ENCODE data around the gene EI24. TPM values are rescaled to one million over a fixed set of nuclear protein-coding genes. Genes with fewer than 3 reads are reported as not detected.
"Not testable (repeated sequence)": the region's sequence is repeated elsewhere in the genome, so short reads cannot be mapped to it uniquely, and the experiment has no call there.

The EI24 gene
- 129 and 146 TPM in 2 replicates for total RNA-seq

DNA sequence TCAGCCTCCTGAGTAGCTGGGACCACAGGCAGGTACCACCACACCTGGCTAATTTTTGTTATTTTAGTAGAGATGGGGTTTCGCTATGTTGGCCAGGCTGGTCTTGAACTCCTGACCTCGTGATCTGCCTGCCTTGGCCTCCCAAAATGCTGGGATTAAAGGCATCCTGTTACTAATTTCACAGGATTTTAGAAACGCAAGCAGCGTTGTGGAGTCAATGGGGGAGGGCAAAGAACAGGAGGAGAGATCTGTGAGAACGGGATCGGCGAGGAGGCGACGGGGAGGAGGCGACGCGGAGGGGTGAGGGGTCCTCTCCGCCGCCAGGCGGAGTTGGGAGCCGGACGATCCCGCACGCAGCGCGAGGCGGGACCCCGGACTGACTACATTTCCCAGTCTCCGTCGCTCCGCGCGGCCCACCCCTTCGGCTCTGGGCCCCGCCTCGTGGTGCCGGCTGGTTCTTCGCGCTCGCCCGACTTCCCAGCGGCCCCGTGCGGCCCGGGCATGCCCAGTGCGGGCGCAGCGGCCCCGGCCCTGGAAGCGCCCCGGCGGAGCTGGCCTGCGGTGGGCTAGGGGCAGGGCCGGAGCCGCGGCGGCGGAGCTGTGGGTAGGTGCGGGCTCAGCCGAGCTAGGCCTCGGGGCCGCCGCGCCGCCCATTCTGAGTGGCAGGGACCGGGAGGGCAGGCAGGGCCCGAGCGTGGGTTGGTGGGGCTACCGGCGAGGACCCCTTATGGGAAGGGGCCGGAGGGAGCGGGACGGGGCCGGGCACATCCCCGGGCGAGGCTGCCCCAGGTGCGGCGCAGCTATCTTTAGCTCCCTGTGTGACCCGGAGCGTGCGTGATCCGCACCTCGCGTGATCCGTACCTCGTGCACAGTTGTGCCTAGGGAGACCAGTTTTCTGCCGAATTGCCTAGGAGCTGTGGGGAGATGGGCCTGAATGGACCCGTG lies at the start of gene EI24:
EI24 (plus strand) TSS at position 508 of the 945 bp plus-strand sequence. CDS start 3,051 bp downstream, outside the sequence.
- peak; percentile 57 for DNase-seq (ENCODE audit: low read depth)
- Histone ChIP-seq H3K4me3 (ENCODE audit: low read depth, low read length) (peak within 1 kb of the TSS; percentile 84), H3K27me3 (ENCODE audit: control insufficient read depth, insufficient read depth, low read length) (no peaks in the 10 kb centered on the region), H3K36me3 (ENCODE audit: control insufficient read depth, insufficient read depth, low read length) (no peaks in the 10 kb centered on the region)
- TF ChIP-seq, protein P1, sequence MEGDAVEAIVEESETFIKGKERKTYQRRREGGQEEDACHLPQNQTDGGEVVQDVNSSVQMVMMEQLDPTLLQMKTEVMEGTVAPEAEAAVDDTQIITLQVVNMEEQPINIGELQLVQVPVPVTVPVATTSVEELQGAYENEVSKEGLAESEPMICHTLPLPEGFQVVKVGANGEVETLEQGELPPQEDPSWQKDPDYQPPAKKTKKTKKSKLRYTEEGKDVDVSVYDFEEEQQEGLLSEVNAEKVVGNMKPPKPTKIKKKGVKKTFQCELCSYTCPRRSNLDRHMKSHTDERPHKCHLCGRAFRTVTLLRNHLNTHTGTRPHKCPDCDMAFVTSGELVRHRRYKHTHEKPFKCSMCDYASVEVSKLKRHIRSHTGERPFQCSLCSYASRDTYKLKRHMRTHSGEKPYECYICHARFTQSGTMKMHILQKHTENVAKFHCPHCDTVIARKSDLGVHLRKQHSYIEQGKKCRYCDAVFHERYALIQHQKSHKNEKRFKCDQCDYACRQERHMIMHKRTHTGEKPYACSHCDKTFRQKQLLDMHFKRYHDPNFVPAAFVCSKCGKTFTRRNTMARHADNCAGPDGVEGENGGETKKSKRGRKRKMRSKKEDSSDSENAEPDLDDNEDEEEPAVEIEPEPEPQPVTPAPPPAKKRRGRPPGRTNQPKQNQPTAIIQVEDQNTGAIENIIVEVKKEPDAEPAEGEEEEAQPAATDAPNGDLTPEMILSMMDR (IDR thresholded peaks at IDR 0.05; ENCODE audit: insufficient read depth, low read length, poor library complexity, severe bottlenecking): peak; percentile 67

DNA sequence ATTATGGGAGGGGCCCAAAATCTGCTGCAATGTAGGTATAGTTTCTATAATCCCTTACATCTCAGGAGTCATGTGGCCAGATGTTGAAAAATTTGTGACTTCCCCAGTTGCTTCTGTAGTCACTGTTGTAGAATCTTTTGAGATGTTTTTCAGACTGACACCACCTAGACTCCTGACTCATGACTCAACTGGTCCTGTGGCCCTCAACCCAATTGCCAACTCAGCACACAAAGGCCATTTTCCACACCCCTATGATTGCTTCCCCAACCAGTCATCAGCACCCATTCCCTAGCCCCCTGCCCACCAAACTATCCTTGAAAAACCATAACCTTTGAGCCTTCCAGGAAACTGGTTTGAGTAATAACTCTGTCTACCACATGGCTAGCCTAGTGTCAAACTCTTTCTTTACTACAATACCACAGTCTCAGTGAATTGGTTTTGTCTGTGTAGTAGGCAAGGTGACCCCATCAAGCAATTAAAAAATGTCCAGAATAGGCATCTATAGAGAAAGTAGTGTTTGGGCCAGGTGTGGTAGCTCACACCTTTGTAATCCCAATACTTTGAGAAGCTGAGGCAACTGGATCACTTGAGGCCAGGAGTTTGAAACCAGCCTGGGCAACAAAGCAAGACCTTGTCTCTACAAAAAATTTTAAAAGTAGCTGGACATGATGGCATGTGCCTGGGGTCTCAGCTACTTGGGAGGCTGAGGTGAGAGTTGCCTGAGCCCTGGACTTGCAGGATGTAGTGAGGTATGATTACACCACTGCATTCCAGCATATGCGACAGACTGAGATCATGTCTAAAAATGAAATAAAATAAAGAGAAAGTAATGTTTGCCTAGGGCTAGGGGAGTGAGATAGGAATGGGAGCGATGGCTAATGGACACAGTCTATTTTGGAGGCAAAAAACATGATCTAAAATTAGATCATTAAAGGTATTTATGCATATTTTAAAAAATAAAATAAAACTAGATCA lies 49.1 kb upstream of the EI24 start:
- Histone ChIP-seq H3K36me3 (ENCODE audit: control insufficient read depth, insufficient read depth, low read length) (no peaks in the 10 kb centered on the region), H3K27me3 (ENCODE audit: control insufficient read depth, insufficient read depth, low read length) (no peaks in the 10 kb centered on the region), H3K4me3 (ENCODE audit: low read depth, low read length) (no peak overlapping the region)
- TF ChIP-seq, protein P1 (IDR thresholded peaks at IDR 0.05; ENCODE audit: insufficient read depth, low read length, poor library complexity, severe bottlenecking): no peak
- DNase-seq (ENCODE audit: low read depth): no peak

DNA sequence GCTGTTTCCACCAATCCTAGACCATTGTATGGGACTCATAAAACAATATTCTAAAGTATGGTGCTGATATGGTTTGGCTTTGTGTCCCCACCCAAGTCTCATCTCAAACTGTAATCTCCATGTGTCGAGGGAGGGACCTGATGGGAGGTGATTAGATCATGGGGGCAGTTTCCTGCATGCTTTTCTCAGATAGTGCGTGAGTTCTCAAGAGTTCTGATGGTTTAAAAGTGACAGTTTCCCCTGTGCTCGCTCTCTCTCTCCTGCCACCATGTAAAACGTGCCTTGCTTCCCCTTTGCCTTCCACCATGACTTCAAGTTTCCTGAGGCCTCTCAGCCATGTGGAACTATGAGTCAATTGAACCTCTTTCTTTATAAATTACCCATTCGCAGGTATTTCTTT lies 44.0 kb upstream of the EI24 start:
- TF ChIP-seq, protein P1 (IDR thresholded peaks at IDR 0.05; ENCODE audit: insufficient read depth, low read length, poor library complexity, severe bottlenecking): no peak
- no peaks in the 10 kb centered on the region for H3K27me3 ChIP-seq (ENCODE audit: control insufficient read depth, insufficient read depth, low read length)
- no peak overlapping the region for H3K4me3 ChIP-seq (ENCODE audit: low read depth, low read length)
- DNase-seq (ENCODE audit: low read depth): no peak
- no peaks in the 10 kb centered on the region for H3K36me3 ChIP-seq (ENCODE audit: control insufficient read depth, insufficient read depth, low read length)

DNA sequence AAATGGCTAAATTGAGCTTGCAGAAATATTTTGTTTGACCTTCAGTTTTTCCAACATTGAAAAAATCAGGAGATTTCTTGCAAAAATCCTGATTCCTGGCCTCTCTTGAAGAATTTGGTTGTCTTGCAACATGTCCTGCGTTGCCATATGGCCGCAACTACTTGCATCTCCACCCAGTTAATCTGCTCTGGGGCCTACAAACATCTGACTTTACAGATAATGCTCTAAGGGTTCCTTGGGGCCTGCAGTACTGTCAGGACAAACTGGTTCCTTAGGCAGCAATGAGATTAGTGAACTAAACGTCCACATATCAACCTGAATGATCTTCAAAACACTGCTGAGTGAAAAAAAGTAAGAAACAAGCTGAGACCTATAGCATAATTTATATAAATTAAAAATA lies 36.6 kb upstream of the EI24 start:
- Histone ChIP-seq H3K4me3 (ENCODE audit: low read depth, low read length) (no peak overlapping the region), H3K36me3 (ENCODE audit: control insufficient read depth, insufficient read depth, low read length) (no peaks in the 10 kb centered on the region), H3K27me3 (ENCODE audit: control insufficient read depth, insufficient read depth, low read length) (no peaks in the 10 kb centered on the region)
- DNase-seq (ENCODE audit: low read depth): no peak
- TF ChIP-seq, protein P1 (IDR thresholded peaks at IDR 0.05; ENCODE audit: insufficient read depth, low read length, poor library complexity, severe bottlenecking): no peak

DNA sequence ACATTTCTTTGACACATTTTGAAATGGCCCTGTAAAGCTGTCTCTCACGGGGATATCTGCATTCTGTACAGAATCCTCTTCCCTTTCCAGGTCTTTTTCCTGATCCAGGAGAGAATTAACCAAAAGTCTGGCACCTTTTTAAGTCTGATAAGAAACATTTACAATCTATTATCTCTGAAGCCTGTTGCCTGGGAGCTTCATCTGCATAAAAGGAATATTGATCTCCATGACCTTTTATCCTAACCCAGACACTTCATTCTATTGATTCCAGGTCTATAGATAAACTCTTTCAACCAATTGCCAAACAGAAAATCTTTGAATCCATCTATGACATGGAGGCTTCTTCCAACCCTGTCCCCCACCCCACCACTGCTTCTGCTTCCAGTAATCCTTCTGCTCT lies 33.7 kb upstream of the EI24 start:
- H3K27me3 ChIP-seq (ENCODE audit: control insufficient read depth, insufficient read depth, low read length): no peaks in the 10 kb centered on the region
- no peaks in the 10 kb centered on the region for H3K36me3 ChIP-seq (ENCODE audit: control insufficient read depth, insufficient read depth, low read length)
- TF ChIP-seq, protein P1 (IDR thresholded peaks at IDR 0.05; ENCODE audit: insufficient read depth, low read length, poor library complexity, severe bottlenecking): no peak
- no peak for DNase-seq (ENCODE audit: low read depth)
- H3K4me3 ChIP-seq (ENCODE audit: low read depth, low read length): no peak overlapping the region

DNA sequence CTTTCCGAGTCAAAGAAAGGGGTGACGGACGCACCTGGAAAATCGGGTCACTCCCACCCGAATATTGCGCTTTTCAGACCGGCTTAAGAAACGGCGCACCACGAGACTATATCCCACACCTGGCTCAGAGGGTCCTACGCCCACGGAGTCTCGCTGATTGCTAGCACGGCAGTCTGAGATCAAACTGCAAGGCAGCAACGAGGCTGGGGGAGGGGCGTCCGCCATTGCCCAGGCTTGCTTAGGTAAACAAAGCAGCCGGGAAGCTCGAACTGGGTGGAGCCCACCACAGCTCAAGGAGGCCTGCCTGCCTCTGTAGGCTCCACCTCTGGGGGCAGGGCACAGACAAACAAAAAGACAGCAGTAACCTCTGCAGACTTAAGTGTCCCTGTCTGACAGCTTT lies 32.4 kb upstream of the EI24 start:
- H3K27me3 ChIP-seq (ENCODE audit: control insufficient read depth, insufficient read depth, low read length); H3K4me3 ChIP-seq (ENCODE audit: low read depth, low read length); DNase-seq (ENCODE audit: low read depth); H3K36me3 ChIP-seq (ENCODE audit: control insufficient read depth, insufficient read depth, low read length): not testable (repeated sequence)

All from kidney epithelial cell (primary cell).